SK-N-SH (cell line): ENCODE measurements around the gene ARHGEF25. TPM values are rescaled to one million over a fixed set of nuclear protein-coding genes. Genes with fewer than 3 reads are reported as not detected.

ENCODE experiments used
- CTCF ChIA-PET: fragments of 300-600, 350-600 bp; formaldehyde crosslinking; extraction: SDS; loops from one replicate; lab custom pipeline; 2021; lab: Yijun Ruan, JAX
- POLR2A ChIA-PET: fragments of 350-600 bp; sonication (Branson Sonifier 250); formaldehyde crosslinking; extraction: SDS; loops from one replicate; lab custom pipeline; 2020; ENCODE audit warnings: antibody characterized with exemption, inconsistent platforms; lab: Yijun Ruan, JAX
- DNase-seq: peaks from one replicate; pipeline ENCODE4 v3.0.0; 2012
- H2AFZ ChIP-seq: fragments of 200-600 bp; sonication (generic); 2 replicates; pipeline ENCODE4 v1.8.1; 2016; ENCODE audit warnings: antibody characterized with exemption, mild to moderate bottlenecking, low read depth
- H3F3A ChIP-seq: fragments of 200-600 bp; sonication (generic); replicated peaks from 2 replicates; pipeline ENCODE3; 2016; ENCODE audit warnings: antibody characterized with exemption, mild to moderate bottlenecking; ENCODE audit not compliant: insufficient read depth
- H3K27ac ChIP-seq, 2 experiments: fragments of 200-500 bp in 1 of 2; fragments of 200-600 bp in 1 of 2; sonication (Bioruptor generic) in 1 of 2; sonication (generic), shearing (Covaris generic) in 1 of 2; 2 replicates each; pipeline versions ENCODE4 v1.5.1 to v1.6.1; 2014 to 2016; ENCODE audit warnings: low read depth in 2 of 2, inconsistent platforms in 1 of 2, low read length in 1 of 2, mild to moderate bottlenecking in 1 of 2, mixed read lengths in 1 of 2
- H3K27me3 ChIP-seq: fragments of 200-600 bp; sonication (generic), shearing (Covaris generic); 2 replicates; pipeline ENCODE4 v1.6.1; 2016; ENCODE audit warnings: mixed run types; ENCODE audit not compliant: insufficient read depth
- H3K36me3 ChIP-seq, 2 experiments: fragments of 200-500 bp in 1 of 2; fragments of 200-600 bp in 1 of 2; sonication (Bioruptor generic) in 1 of 2; sonication (generic) in 1 of 2; replicated peaks in 1 of 2; 2 replicates each; pipeline versions ENCODE3 to v1.5.1; 2014 to 2016; ENCODE audit warnings: low read length in 1 of 2, mild to moderate bottlenecking in 1 of 2; ENCODE audit not compliant: insufficient read depth in 2 of 2, control insufficient read depth in 1 of 2
- H3K4me1 ChIP-seq, 2 experiments: fragments of 200-500 bp in 1 of 2; fragments of 200-600 bp in 1 of 2; sonication (Bioruptor generic) in 1 of 2; sonication (generic), shearing (Covaris generic) in 1 of 2; 2 replicates each; pipeline versions ENCODE4 v1.5.1 to v1.6.1; 2014 to 2016; ENCODE audit warnings: low read depth in 1 of 2, low read length in 1 of 2, mixed run types in 1 of 2; ENCODE audit not compliant: insufficient read depth in 2 of 2, control insufficient read depth in 1 of 2
- H3K4me2 ChIP-seq: fragments of 200-600 bp; sonication (generic), shearing (Covaris generic); 2 replicates; pipeline ENCODE4 v1.6.1; 2017; ENCODE audit warnings: mixed run types
- H3K4me3 ChIP-seq, 2 experiments: fragments of 200-500 bp in 1 of 2; fragments of 200-600 bp in 1 of 2; sonication (Bioruptor generic) in 1 of 2; sonication (generic), shearing (Covaris generic) in 1 of 2; 2 replicates each; pipeline versions ENCODE4 v1.5.1 to v1.8.1; 2014 to 2016; ENCODE audit warnings: low read depth in 2 of 2, inconsistent platforms in 1 of 2, low read length in 1 of 2, mild to moderate bottlenecking in 1 of 2, mixed read lengths in 1 of 2, moderate library complexity in 1 of 2
- H3K79me2 ChIP-seq: fragments of 200-600 bp; sonication (generic); 2 replicates; pipeline ENCODE4 v1.8.1; 2017; ENCODE audit warnings: mild to moderate bottlenecking; ENCODE audit not compliant: insufficient read depth
- H3K9ac ChIP-seq: fragments of 200-600 bp; sonication (generic); 2 replicates; pipeline ENCODE4 v1.6.1; 2017; ENCODE audit warnings: mixed run types
- H3K9me2 ChIP-seq: fragments of 200-600 bp; sonication (generic); 2 replicates; pipeline ENCODE4 v1.6.1; 2017; ENCODE audit warnings: mixed run types
- H3K9me3 ChIP-seq: fragments of 200-600 bp; sonication (generic); 2 replicates; pipeline ENCODE4 v1.6.1; 2017; ENCODE audit warnings: mixed run types, mild to moderate bottlenecking, moderate library complexity
- H4K20me1 ChIP-seq: fragments of 200-600 bp; sonication (generic); 2 replicates; pipeline ENCODE4 v1.6.1; 2017; ENCODE audit warnings: mild to moderate bottlenecking, mixed run types; ENCODE audit not compliant: insufficient read depth
- CHD2 ChIP-seq: fragments of 150-350 bp; IDR thresholded peaks from 2 replicates; pipeline ENCODE4 v1.6.1; 2018; ENCODE audit warnings: low read length; ENCODE audit not compliant: partially characterized antibody
- CTCF ChIP-seq: fragments of 200-600 bp; sonication (generic); IDR thresholded peaks from 2 replicates; pipeline ENCODE4 v1.6.1; 2017; ENCODE audit warnings: antibody characterized with exemption, mild to moderate bottlenecking, moderate library complexity
- EZH2phosphoT487 ChIP-seq: fragments of 200-600 bp; sonication (generic); IDR thresholded peaks from 2 replicates; pipeline ENCODE4 v1.6.1; 2017; ENCODE audit warnings: low read depth, mixed run types, mild to moderate bottlenecking, antibody characterized with exemption, moderate library complexity, borderline replicate concordance
- FOSL2 ChIP-seq: IDR thresholded peaks from 2 replicates; pipeline ENCODE4 v1.4.0; 2012; ENCODE audit warnings: low read depth, mild to moderate bottlenecking, moderate library complexity, borderline replicate concordance
- FOXM1 ChIP-seq: IDR thresholded peaks from 2 replicates; pipeline ENCODE4 v1.4.0; 2012; ENCODE audit warnings: low read depth, mild to moderate bottlenecking
- JUND ChIP-seq: IDR thresholded peaks from 2 replicates; pipeline ENCODE4 v1.4.0; 2012
- MXI1 ChIP-seq: IDR thresholded peaks from 2 replicates; pipeline ENCODE4 v1.6.1; 2012; ENCODE audit warnings: mild to moderate bottlenecking, low read depth, low read length, improper control_type of control experiment
- NRF1 ChIP-seq: IDR thresholded peaks from 2 replicates; pipeline ENCODE4 v1.6.1; 2012; ENCODE audit warnings: low read depth, mild to moderate bottlenecking, low read length
- PBX3 ChIP-seq: IDR thresholded peaks from 2 replicates; pipeline ENCODE4; 2012
- RAD21 ChIP-seq: IDR thresholded peaks from 2 replicates; pipeline ENCODE4 v1.6.1; 2012; ENCODE audit warnings: mild to moderate bottlenecking, low read length
- REST ChIP-seq: IDR thresholded peaks from 2 replicates; pipeline ENCODE4 v1.6.1; 2012; ENCODE audit warnings: mild to moderate bottlenecking, low read depth, low read length, moderate library complexity
- RFX5 ChIP-seq: IDR thresholded peaks from 2 replicates; pipeline ENCODE4 v1.6.1; 2012; ENCODE audit warnings: mild to moderate bottlenecking, improper control_type of control experiment, low read length
- SMC3 ChIP-seq: IDR thresholded peaks from 2 replicates; pipeline ENCODE4 v1.6.1; 2012; ENCODE audit warnings: low read depth, low read length, improper control_type of control experiment
- TCF12 ChIP-seq: IDR thresholded peaks from 2 replicates; pipeline ENCODE4 v1.4.0; 2012
- TEAD4 ChIP-seq: IDR thresholded peaks from 2 replicates; pipeline ENCODE4 v1.4.0; 2012; ENCODE audit warnings: mild to moderate bottlenecking, borderline replicate concordance; ENCODE audit not compliant: insufficient read depth
- USF1 ChIP-seq: IDR thresholded peaks from 2 replicates; pipeline ENCODE4 v1.4.0; 2012; ENCODE audit warnings: low read depth, borderline replicate concordance
- USF2 ChIP-seq: fragments of 150-350 bp; IDR thresholded peaks from 2 replicates; pipeline ENCODE4 v1.6.1; 2017; ENCODE audit warnings: antibody characterized with exemption, low read length, low read depth, borderline replicate concordance
- WGBS: methylation state at CpG from one replicate; pipeline ENCODE4 v1.1.6; 2017; ENCODE audit warnings: low lambda C conversion rate; 5-methylcytosine and 5-hydroxymethylcytosine counted together
- polyA plus RNA-seq, 3 experiments: library from polyadenylated mRNA; depleted of rRNA; stranded (reverse); fragments of >200 nt; gene quantifications; 2 replicates each; pipeline ENCODE4 v1.2.3, GENCODE V29; 2012

ARHGEF25 gene
- polyA plus RNA-seq, 1 of the 3 experiments (the other 2 are of a cell fraction): 48.1 TPM

GRCh38 chr12:57614178-57614947 lies 3.1 kb downstream of the ARHGEF25 start:
- H3K9me2 ChIP-seq: no peaks in the 10 kb centered on the region
- ChIA-PET CTCF (interaction anchor here (0.7 to 7.4 kb wide), 6 partner anchors 8 to 162 kb away, joined by 3 to 90 read pairs (median 4); partner anchors contain the start of genes B4GALNT1 and PIP4K2C), POLR2A (interaction anchor here (0.6 to 1.7 kb wide), 5 partner anchors 9 to 94 kb away, joined by 3 to 4 read pairs (median 3); partner anchors contain the start of genes DDIT3, DTX3 and PIP4K2C)
- peak; percentile 75 for TF ChIP-seq PBX3
- TF ChIP-seq RAD21: no peak
- TF ChIP-seq USF1: peak; percentile 30; the same call in 1 of the 2 replicates
- no peak for TF ChIP-seq CHD2
- H3K27ac ChIP-seq: no peak overlapping the region
- no peak overlapping the region for H3K4me2 ChIP-seq
- no peaks in the 10 kb centered on the region for H4K20me1 ChIP-seq
- no peak overlapping the region for H2AFZ ChIP-seq
- peaks cover 5 to 29% of the 10 kb centered on the region in 2 experiments; a peak in 2 of 4 replicates for H3K4me1 ChIP-seq
- H3K9ac ChIP-seq: no peak overlapping the region
- no peaks in the 10 kb centered on the region for H3K79me2 ChIP-seq
- DNase-seq: peak; percentile 75
- peaks cover 0 to 32% of the 10 kb centered on the region in 2 experiments for H3K36me3 ChIP-seq
- no peak overlapping the region for H3K4me3 ChIP-seq
- no peaks in the 10 kb centered on the region for H3K9me3 ChIP-seq
- H3K27me3 ChIP-seq: no peaks in the 10 kb centered on the region
- WGBS: 82% methylated on average over 14 of the region's 14 CpGs
- H3F3A ChIP-seq: peaks cover 4% of the 10 kb centered on the region

- WGBS: 83% methylated on average over 11 of the region's 11 CpGs
- H2AFZ ChIP-seq: no peak overlapping the region
- no peaks in the 10 kb centered on the region for H3K27me3 ChIP-seq
- peaks cover 0 to 32% of the 10 kb centered on the region in 2 experiments for H3K36me3 ChIP-seq
- H3K9ac ChIP-seq: no peak overlapping the region
- no peaks in the 10 kb centered on the region for H3K9me2 ChIP-seq
- H3K27ac ChIP-seq: no peak overlapping the region
- H3F3A ChIP-seq: peaks cover 4% of the 10 kb centered on the region
- peaks cover 5 to 25% of the 10 kb centered on the region in 2 experiments; a peak in 2 of 4 replicates for H3K4me1 ChIP-seq
- no peaks in the 10 kb centered on the region for H3K9me3 ChIP-seq
- no peak overlapping the region for H3K4me3 ChIP-seq
- CTCF ChIA-PET: interaction anchor here (1.2 to 7.4 kb wide), 4 partner anchors 18 to 163 kb away, joined by 4 to 90 read pairs (median 22); partner anchors contain the start of gene B4GALNT1
- no peak overlapping the region for H3K4me2 ChIP-seq
- no peaks in the 10 kb centered on the region for H3K79me2 ChIP-seq
- no peaks in the 10 kb centered on the region for H4K20me1 ChIP-seq
- POLR2A ChIA-PET: interaction anchor here (1.0 to 1.7 kb wide), 3 partner anchors 10 to 25 kb away, joined by 3 to 4 read pairs (median 3); partner anchors contain the start of genes DTX3 and PIP4K2C
- DNase-seq: no peak
- TF ChIP-seq MXI1 (no peak), TEAD4 (no peak), NRF1 (no peak), USF2 (no peak), CTCF (no peak), RFX5 (no peak), REST (no peak), TCF12 (no peak), FOXM1 (no peak), SMC3 (no peak), JUND (no peak), EZH2phosphoT487 (no peak), FOSL2 (no peak)
Measured at GRCh38 chr12:57614948-57615500, 3.8 kb downstream of the ARHGEF25 start.
